Uterus (tissue), 2 donors: Measurements from ENCODE around the gene CD302.

ENCODE experiments used
- POLR2A ChIP-seq, 2 donors: fragments of 450-650 bp; IDR thresholded peaks; one replicate each; pipeline ENCODE4 v1.6.1; 2016; ENCODE audit warnings: antibody characterized with exemption in 2 of 2, mild to moderate bottlenecking in 1 of 2, moderate library complexity in 1 of 2
- TF ChIP-seq, protein P1 (sequence below), 4 experiments: fragments of 200-600 bp in 2 of 4; fragments of 450-650 bp in 2 of 4; sonication (generic) in 2 of 4; IDR thresholded peaks; one replicate each; pipeline ENCODE4 v1.5.1; 2016 to 2019; ENCODE audit warnings: antibody characterized with exemption in 4 of 4, mild to moderate bottlenecking in 2 of 4, moderate library complexity in 1 of 4

DNA sequence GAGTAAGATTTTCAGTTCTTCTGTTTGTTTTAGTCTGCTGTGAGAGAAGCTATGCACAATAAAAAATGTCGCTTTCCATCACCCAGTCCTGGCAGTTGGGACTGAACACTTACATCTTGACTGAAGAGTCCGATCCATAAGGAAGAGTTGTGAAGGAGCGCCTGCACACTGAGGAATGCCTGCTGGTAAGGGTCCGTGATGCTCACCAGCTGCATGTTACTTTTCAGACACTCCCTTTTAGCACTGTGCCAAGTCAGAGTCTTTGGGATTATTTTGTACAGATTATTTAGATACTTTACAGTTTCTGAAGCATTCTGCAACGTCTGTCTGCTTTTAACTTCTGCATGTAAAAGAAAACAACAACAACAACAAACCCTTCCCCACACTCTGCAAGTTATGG is 42.6 kb upstream of the CD302 start:
- TF ChIP-seq, protein P1, sequence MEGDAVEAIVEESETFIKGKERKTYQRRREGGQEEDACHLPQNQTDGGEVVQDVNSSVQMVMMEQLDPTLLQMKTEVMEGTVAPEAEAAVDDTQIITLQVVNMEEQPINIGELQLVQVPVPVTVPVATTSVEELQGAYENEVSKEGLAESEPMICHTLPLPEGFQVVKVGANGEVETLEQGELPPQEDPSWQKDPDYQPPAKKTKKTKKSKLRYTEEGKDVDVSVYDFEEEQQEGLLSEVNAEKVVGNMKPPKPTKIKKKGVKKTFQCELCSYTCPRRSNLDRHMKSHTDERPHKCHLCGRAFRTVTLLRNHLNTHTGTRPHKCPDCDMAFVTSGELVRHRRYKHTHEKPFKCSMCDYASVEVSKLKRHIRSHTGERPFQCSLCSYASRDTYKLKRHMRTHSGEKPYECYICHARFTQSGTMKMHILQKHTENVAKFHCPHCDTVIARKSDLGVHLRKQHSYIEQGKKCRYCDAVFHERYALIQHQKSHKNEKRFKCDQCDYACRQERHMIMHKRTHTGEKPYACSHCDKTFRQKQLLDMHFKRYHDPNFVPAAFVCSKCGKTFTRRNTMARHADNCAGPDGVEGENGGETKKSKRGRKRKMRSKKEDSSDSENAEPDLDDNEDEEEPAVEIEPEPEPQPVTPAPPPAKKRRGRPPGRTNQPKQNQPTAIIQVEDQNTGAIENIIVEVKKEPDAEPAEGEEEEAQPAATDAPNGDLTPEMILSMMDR (IDR thresholded peaks at IDR 0.05): no peak
- no peak for TF ChIP-seq POLR2A (IDR thresholded peaks at IDR 0.05)
